Measurements from ENCODE around the gene MRPS7.
A peak's percentile ranks its signal among the peaks of the same experiment; 100 is the strongest.
"Not testable (repeated sequence)": the region's sequence is repeated elsewhere in the genome, so short reads cannot be mapped to it uniquely, and the experiment has no call there.

MRPS7 gene

DNA sequence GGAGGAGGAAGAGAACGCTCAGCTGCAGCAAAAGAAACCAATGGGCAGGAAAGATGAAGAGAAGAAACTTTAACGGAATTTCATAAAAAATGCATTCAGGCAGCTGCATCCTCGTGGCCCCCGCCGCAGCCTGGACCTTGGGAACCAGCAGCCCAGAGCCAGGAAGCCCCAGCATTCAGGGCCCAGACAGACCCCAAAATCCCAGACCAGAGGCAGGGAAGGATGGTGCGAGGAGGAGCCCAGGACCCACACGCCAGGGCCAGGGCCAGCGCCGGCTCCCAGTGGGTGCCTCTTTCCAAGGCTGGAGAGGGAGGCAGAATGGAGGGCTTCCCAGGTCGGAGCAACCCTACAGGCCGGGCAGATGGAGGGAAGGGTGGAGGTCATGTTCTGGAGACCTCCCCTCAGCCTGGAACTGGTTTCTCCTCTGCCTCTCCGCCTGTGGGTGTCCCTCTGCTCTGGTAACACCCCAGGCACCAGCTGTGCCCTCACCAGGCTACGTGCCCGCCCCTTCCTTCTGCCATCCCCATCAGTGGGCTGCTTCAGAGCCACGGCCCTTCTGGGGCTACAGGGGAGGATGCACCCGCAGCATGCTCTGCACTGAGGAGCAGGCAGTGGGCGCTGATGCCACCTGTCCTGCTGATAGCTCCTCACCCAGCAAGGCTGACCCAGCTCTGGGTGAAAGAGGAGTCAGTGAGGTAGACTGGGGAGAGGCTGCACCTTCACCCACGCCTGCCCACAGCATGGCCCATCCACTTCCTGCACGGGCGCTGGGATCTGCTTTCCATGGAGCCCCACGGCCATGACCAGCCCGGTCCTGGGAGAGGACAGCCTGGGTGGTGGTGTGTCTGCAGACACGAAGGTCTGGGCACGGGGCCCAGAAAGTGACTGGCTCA, 10.5 kb downstream of the MRPS7 start:
- DNase-seq, result peak in 5 of 14 donors; percentile 9 to 58 (median 27)

DNA sequence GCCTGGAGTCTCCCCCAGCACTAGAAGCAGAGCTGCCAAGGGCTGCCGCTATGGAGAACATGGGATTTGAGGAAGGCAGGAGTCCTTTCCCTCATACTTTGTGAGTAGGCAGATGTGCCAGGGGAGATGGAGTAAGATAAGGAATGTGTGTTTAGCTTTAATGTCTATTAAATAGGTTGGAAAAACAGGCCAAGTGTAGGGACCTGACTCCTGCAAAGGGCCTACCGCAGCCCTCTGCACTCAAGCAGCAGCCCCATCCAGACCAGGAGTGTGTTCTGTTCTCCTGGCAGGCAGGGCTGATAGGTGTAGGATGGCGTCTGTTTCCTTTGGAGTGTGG, 11.1 kb downstream of the MRPS7 start:
- peak in 1 of 14 donors; percentile 29 for DNase-seq

DNA sequence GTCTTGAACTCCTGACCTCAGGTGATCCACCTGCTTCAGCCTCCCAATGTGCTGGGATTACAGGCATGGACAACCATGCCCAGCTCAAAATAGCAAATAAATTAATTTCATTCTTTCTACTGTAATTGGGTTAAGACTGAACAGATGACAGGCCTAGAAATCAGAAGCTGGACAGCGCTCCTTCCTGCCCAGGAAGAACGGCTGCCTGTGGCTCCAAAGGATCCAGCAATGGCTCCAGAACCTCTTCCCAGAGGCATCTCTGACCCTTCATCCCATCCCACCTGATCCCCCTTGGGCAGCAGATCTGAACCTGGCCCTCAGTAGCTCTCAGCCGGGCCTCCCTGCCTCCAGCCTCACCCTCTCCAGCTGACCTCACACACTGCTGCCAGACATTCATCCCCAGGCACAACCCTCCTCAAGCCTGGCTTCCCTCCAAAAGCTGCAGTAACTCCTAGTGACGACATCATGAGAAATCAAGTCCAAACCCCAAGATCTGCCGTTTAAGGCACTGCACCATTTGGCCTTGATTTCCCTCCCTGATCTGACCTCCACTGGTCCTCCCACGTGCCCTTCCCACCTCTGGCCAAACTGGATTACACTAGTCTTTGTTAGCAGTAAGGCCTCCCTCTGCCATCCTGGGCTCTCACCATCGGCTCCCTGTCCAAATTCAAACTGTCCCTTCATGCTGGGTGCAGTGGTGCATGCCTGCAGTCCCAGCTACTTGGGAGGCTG, 12.5 kb downstream of the MRPS7 start:
- no peak for DNase-seq

DNA sequence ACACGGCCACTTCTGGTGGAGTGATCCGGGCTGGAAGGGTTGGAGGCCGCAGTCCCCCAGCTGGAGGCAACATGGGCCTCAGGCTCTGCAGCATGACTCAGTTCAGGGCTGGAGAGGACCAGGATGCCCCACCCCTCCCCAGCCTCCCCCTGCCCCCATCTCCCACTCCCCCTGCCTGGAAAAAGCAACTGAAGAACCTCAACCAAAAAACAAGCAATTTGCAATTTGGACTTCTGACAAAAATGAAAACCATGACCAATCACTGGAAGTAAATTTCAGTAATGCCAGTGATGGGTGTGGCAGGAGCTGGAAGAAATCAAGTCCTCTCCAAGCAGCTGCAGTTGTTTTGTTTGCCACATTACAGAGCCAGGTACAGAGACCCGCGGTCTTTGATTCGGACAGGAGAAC, 16.0 kb downstream of the MRPS7 start:
- DNase-seq, result no peak

DNA sequence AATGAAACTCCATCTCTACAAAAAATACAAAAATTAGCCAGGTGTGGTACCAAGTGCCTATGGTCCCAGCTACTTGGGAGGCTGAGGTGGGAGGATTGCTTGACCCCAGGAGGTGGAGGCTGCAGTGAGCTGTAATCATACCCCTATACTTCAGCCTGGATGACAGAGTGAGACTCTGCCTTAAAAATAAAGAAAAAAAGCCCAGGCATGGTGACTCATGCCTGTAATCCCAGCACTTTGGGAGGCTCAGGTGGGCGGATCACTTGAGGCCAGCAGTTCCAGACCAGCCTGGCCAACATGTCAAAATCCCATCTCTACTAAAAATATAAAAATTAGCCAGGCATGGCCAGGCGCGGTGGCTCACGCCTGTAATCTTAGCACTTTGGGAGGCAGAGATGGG, 18.5 kb downstream of the MRPS7 start:
- not testable (repeated sequence) for DNase-seq

DNA sequence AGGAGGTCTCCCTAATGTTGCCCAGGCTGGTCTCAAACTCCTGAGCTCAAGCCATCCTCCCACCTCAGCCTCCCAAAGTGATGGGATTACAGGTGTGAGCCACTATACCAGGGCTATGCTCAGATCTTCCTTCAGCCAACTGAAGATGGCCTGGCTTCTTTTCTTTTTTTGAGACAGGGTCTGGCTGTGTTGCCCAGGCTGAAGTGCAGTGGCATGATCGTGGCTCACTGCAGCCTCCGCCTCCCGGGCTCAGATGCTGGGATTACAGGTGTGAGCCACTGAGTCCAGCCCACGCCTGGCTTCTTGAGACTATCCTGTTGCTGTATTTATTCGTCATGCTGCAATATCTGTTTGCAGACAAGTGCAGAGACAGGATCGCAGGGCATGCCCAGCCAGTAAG, 23.4 kb downstream of the MRPS7 start:
- DNase-seq, result no peak

DNA sequence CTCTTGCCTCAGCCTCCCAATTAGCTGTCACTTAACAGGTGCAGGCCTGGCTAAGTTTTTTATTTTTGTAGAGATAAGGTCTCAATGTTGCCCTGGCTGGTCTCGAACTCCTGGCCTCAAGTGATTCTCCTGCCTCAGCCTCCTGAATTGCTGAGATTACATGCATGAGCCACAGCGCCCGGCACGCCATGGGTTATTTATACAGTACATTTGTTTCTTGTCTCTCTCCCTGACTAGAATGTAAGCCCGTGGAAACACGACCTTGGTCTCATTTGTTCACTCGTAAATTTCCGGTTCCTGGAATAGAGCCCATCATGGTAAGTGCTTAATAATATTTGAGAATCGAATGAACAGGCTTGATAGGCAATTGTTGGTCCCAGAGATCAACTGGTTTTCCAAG, 25.5 kb downstream of the MRPS7 start:
- no peak for DNase-seq

DNA sequence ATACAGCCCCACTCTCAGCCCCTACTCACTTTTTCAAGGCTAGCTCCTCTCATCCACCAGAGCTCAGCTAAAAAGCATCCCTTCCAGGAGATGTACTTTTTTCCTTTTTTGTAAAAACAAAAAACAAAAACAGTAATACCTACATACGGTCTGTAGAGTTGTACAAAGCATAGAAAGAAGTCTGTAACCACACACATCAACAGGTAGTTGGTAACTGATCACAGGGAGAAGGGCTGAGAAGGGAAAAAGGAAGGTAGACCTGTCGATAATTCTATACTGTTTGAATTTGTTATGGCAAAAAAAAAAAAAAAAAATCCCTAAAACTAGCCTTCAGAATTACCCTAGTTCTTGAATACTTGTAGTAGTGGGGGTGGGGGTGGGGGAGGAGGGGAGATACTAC, 26.7 kb downstream of the MRPS7 start:
- no peak for DNase-seq

DNA sequence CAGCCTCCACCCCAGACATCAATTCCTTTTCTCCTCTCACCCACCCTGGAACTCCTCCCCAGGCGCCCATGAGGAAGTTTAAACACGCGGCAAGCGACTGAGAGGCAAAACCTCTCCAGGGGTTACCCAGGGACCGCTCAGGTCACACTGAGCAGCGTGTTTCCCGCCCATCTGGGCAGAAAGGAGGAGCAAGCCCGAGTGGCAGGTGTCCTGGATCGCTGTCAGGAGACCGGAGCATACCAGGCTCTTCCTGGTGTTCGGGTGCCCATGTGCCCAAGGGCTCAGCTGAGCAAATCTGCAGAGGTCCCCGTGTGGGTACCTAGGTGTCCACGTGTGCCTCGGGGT, 27.1 kb downstream of the MRPS7 start:
- DNase-seq, result peak in 2 of 14 donors; percentile 62 to 68

DNA sequence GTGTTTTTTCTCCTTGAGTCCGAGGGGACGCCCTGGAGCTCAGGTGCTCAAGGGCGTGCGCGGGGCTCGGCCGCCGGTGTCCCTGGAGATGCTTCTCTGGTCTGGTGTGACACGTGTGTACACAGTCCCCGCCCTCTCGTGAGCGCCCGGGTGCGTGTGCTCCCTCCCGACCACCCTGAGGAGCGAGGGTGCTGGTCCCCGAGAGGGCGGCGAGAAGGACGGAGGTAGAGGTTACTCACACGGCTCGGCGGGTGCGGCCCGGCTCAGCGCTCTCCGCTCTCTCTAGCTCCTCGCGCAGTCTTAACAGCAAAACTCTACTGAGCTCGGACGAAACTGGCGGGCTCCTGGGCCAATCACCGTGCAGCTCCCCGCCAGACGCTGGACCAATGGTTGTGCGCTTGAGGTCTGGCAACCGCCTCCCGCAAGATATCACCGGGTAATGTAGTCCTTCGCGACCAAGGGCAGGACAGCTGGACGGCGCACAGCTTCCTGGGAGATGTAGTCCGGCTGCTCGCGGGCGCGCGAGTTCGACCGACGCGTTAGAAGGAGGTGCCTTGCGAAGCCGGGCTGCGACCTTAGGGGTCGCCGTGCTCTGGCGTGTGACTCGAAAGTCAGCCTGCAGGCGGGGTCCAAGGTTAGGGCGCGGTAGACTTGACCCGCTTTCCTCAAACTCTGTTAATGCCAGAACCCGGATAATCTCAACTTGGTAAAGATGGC, 27.6 kb downstream of the MRPS7 start, which contains the start of gene SLC25A19:
Gene SLC25A19, minus strand, starts transcription at position 319 of the 717 bp plus-strand sequence. CDS start 2,669 bp downstream, outside the sequence.
- DNase-seq, result peak; percentile 82 to 98 (median 97)

DNA sequence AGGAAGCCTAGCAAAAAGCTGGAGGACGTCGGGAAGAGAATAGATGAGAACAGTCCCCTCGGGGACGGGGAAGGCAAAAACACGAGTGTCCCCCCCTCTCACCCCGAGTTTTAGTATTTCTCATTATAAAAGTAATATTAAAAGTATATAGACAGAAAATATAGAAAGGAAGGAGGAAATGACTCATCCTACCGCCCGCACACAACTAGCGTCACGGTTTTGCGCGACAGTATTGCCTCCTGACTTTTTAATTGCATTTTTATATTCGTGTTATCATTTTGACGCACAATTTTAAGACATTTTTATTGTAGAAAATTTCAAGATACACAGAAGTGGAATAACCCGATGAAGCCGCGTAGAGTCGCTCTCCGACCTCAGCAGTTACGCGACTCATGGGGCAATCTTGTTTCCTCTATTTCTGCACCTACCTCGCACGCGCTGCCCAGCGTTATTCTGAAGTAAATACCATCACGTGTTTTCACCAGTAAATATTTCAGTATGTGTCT, 28.2 kb downstream of the MRPS7 start:
- peak in 5 of 14 donors; percentile 43 to 62 (median 52) for DNase-seq

DNA sequence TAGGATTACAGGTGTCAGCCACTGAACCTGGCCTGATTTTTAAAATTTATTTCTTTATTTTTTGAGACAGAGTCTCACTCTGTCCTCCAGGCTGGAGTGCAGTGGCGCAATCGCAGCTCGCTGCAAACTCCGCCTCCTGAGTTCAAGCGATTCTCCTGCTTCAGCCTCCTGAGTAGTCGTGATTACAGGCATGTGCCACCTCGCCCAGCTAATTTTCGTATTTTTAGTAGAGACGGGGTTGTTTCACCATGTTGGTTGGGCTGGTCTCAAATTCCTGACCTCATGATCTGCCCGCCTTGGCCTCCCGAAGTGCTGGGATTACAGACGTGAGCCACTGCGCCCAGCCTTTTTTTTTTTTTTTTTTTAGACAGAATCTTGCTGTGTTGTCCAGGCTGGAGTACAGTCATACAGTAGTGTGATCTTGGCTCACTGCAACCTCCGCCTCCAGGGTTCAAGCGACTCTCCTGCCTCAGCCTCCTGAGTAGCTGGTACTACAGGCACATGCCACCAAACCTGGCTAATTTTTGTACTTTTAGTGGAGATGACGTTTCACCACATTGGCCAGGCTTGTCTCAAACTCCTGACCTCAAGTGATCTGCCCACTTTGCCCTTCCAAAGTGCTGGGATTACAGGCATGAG, 31.2 kb downstream of the MRPS7 start:
- not testable (repeated sequence) for DNase-seq

DNA sequence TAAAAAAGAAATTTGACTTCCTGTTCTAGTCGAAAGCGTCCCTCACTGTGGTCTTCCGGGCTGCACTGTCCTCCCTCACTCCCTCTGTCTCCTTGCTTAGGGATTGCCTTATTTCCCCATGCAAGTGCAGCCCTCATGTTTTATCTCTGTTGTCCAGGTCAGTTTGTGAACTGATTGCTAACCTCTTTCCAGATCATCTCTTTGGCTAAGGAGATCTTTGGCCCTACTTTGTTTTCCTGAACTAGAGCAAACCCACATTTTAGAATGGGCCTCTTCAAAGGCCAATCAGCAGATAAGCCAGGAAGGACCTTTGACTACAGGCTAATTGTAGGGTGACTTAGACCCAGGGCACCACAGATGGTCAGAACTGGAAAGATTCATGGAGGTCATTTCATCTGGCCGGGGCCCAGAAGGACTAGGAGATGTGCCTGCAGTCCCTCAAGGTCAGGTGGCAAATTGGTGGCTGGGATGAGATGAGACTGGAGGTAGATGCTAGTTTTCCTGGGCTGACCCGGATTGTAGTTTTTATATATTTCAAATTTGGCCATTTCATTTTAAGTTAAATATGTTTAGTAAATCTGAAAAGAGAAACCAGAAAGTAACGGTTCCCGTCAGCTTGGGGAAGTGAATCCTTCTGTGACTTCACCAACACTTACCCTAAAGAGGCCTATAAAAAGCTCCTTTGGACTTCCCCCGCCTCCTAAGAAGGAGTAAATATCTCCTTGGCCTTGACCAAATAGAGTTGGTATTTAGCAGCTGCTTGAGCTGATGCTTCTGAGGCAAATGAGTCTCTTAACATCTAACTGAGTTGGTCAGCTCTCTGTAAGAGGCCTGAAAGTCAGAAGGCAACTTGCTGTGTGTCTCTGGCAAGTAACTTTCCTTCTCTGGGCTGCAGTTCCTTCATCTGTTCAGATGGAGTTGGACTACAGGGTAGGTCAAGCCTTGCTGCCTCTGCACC, 33.8 kb downstream of the MRPS7 start:
- DNase-seq, result no peak

DNA sequence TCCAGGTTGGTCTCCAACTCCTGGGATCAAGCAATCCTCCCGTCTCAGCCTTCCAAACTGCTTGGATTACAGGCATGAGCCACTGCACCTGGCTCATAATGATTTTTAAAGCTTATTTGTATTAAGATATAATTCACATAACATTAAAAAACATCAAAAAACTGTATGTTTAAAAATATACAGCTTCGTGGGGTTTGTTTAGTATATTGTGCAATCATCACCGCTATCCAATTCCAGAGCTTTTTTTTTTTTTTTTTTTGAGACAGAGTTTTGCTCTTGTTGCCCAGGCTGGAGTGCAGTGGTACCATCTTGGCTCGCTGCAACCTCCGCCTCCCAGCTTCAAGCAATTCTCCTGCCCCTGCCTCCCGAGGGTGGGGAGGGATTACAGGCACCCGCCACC, 38.6 kb downstream of the MRPS7 start:
- DNase-seq, result no peak

DNA sequence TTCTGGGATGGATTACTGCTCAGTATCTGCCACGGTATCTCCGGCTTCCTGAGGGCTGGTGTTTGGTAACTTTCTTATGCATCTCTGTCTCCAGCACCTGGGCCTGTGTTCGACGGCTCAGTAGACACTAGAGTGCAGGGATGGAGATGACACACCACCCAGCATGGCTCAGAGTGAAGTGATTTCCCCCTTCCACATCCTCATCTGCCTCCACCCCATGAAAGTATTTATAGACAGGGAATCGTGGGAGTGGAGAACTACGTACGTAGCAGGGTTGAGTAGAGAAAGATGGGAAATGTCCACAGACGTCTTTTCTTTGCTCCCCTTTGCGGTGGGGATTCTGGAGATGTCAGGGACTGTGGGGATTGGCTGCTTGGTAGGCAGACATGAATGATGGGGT, 39.4 kb downstream of the MRPS7 start:
- DNase-seq, result no peak

DNA sequence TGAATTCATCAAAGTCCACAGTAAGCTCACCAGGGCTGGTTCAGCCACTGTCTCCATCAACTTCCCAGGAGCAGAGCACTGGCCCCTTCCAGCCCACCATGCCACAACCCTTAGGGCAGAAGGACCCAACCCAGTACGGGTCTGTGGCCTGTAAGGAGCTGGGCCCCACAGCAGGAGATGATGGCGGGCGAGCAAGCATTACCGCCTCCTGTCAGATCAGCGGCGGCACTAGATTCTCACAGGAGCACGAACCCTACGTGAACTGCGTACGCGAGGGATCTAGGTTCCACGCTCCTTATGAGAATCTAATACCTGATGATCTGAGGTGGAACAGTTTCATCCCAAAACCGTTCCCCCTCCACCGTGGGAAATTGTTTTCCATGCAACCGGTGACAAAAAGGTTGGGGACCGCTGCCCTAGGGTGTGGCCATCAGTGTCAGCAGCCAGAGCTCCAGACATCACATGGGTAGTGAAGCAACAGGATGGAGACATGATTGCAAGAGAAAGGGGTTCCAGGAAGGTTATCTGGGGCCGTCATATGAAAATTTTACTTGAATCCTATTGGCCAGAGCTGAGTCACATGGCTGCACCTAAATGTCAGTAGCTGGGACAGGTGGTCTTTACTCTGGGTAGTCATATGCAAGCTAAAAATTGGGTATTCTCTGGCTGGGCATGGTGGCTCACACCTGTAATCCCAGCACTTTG, 40.0 kb downstream of the MRPS7 start:
- no peak for DNase-seq

DNA sequence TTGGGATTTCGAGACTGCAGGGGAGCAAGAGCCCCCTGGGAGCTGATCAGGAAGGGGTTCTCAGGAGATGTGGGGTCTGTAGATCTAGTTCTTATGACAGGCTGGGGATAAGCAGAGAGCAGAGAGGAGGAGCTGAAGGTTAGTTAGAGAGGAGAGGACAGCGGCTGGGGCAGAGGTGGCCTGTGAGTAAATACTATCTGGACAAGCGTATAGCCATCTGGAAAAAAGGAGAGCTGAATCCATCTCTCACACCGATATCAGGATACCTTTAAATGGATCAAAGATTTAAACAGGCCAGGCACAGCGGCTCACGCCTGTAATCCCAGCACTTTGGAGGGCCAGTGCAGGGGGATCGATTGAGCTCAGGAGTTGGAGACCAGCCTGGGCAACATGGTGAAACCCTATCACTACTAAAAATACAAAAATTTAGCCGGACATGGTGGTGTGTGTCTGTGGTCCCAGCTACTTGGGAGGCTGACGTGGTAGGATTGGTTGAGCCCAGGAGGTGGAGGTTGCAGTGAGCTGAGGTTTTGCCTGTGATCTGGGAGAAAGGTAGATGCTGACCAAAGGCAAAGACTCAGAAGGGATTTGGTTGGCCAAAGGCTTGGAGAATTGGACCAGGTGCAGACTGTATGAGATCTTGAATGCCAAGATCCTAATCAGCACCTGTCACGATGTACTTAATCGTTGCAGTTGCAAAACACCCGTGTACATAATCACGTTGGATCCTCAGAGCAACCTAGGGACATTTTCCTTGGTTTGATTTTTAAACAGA, 46.5 kb downstream of the MRPS7 start:
- DNase-seq, result no peak

DNA sequence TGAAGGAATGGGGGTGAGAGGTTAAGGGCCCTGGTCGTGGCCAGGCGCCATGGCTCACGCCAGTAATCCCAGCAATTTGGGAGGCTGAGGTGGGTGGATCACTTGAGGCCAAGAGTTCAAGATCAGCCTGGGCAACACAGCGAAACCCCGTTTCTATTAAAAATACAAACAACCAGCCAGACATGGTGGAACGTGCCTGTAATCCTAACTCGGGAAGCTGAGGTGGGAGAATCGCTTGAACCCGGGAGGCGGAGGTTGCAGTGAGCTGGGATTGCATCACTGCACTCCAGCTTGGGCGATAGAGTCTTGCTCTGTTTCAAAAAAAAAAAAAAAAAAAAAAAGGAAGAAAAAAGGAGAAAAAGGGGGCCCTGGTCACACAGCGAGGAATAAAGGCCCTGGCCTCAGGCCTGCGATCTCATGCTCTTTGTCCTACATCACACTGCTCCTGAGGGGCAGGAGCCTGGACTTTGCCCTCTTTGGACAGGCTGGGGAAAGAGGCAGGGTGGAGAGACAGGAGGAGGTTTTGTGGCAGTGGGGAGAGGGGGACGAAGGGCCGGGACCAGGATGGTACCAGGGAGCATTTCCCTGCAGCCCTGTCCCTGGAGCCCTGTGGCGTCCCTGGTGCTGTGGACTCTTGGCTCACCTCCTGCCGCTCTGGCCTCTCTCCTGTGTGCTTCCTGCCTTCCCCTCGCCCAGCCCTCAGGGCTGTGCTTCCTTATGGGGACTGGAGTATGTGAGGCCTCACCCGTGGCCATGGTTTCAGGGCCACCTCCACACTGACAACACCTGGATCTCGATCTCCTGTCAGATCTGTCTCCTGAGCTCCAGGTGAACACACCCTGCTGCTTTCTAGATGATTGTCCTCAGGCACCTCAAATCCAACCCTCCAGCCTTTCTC, 47.3 kb downstream of the MRPS7 start:
- peak in 1 of 14 donors; percentile 23 for DNase-seq
